ENCODE data around the gene CKS1B. TPM values are rescaled to one million over a fixed set of nuclear protein-coding genes. Genes with fewer than 3 reads are reported as not detected.
"Not testable (repeated sequence)": the region's sequence is repeated elsewhere in the genome, so short reads cannot be mapped to it uniquely, and the experiment has no call there.

CKS1B gene
- total RNA-seq, 2 donors from 2014 or later, result 33.5 to 47.5 TPM

- 93% methylated on average over 3 of the region's 3 CpGs for WGBS
- no peaks in the 10 kb centered on the region for H3K36me3 ChIP-seq
- no peaks in the 10 kb centered on the region for H3K9me3 ChIP-seq
- TF ChIP-seq POLR2A (IDR thresholded peaks at IDR 0.05) (no peak), POLR2AphosphoS5 (IDR thresholded peaks at IDR 0.05) (no peak), CTCF (IDR thresholded peaks at IDR 0.05) (no peak)
- no peak overlapping the region for H3K4me3 ChIP-seq
- intact Hi-C loops (cut with DNase I), result no loop called here
- no peaks in the 10 kb centered on the region for H3K4me1 ChIP-seq (replicated peaks)
- H3K27me3 ChIP-seq (replicated peaks; ENCODE audit: insufficient read depth), result no peaks in the 10 kb centered on the region
- no peak for DNase-seq (ENCODE audit: low spot score)
- no peak overlapping the region for H3K27ac ChIP-seq
Observed at GRCh38 chr1:154978360-154978759, 3.9 kb downstream of the CKS1B start.

GRCh38 chr1:154982341-154982740 lies 7.9 kb downstream of the CKS1B start:
- WGBS, result 62% methylated on average over 6 of the region's 6 CpGs
- Histone ChIP-seq H3K4me3 (peak overlapping the region; percentile 47 to 54), H3K9me3 (no peaks in the 10 kb centered on the region), H3K36me3 (peaks cover 0 to under 1% of the 10 kb centered on the region in 2 donors), H3K27me3 (replicated peaks; ENCODE audit: insufficient read depth) (no peaks in the 10 kb centered on the region), H3K4me1 (replicated peaks) (peaks cover 6% of the 10 kb centered on the region), H3K27ac (peak overlapping the region; percentile 54 to 58)
- DNase-seq (ENCODE audit: low spot score), result no peak
- intact Hi-C loops (cut with DNase I), result no loop called here
- TF ChIP-seq POLR2AphosphoS5 (IDR thresholded peaks at IDR 0.05) (no peak), CTCF (IDR thresholded peaks at IDR 0.05) (no peak), POLR2A (IDR thresholded peaks at IDR 0.05) (no peak)

GRCh38 chr1:154982897-154983648 lies 8.6 kb downstream of the CKS1B start, which contains the start of gene FLAD1:
TSS of gene FLAD1 (plus strand) at chr1:154983344. CDS start at chr1:154983695, 351 bp downstream.
- under 1% methylated on average over 26 of the region's 26 CpGs for WGBS
- H3K27me3 ChIP-seq (replicated peaks; ENCODE audit: insufficient read depth), result no peaks in the 10 kb centered on the region
- intact Hi-C loops (cut with DNase I), result no loop called here
- H3K27ac ChIP-seq, result peak within 1 kb of the TSS; percentile 58 to 72
- H3K4me3 ChIP-seq, result peak within 1 kb of the TSS; percentile 47 to 54
- H3K4me1 ChIP-seq (replicated peaks), result peaks cover 6% of the 10 kb centered on the region
- DNase-seq (ENCODE audit: low spot score), result peak; percentile 99
- H3K9me3 ChIP-seq, result no peaks in the 10 kb centered on the region
- peaks cover 0 to 8% of the 10 kb centered on the region in 2 donors for H3K36me3 ChIP-seq
- TF ChIP-seq POLR2A (IDR thresholded peaks at IDR 0.05), result no peak
- peak; percentile 100 for TF ChIP-seq POLR2AphosphoS5 (IDR thresholded peaks at IDR 0.05)
- peak in 1 of 4 experiments; percentile 26 for TF ChIP-seq CTCF (IDR thresholded peaks at IDR 0.05)

GRCh38 chr1:154983776-154984466 lies 9.4 kb downstream of the CKS1B start:
- 9% methylated on average over 17 of the region's 17 CpGs for WGBS
- intact Hi-C loops (cut with DNase I), result no loop called here

GRCh38 chr1:154986736-154987135 lies 12.3 kb downstream of the CKS1B start:
- H3K4me3 ChIP-seq; DNase-seq (ENCODE audit: low spot score); H3K36me3 ChIP-seq; intact Hi-C loops (cut with DNase I); H3K9me3 ChIP-seq; H3K27me3 ChIP-seq (replicated peaks; ENCODE audit: insufficient read depth); H3K4me1 ChIP-seq (replicated peaks); H3K27ac ChIP-seq: not testable (repeated sequence)
- 93% methylated on average over 4 of the region's 4 CpGs for WGBS

More at GRCh38 chr1:154983776-154984466, 9.4 kb downstream of the CKS1B start:
- Histone ChIP-seq H3K27ac (peak overlapping the region; percentile 47 to 72), H3K4me3 (peak overlapping the region; percentile 47 to 54), H3K36me3 (peaks cover 0 to 8% of the 10 kb centered on the region in 2 donors), H3K9me3 (no peaks in the 10 kb centered on the region), H3K4me1 (replicated peaks) (peaks cover 6% of the 10 kb centered on the region), H3K27me3 (replicated peaks; ENCODE audit: insufficient read depth) (no peaks in the 10 kb centered on the region)
- DNase-seq (ENCODE audit: low spot score), result no peak
- TF ChIP-seq POLR2A (IDR thresholded peaks at IDR 0.05) (no peak), CTCF (IDR thresholded peaks at IDR 0.05) (no peak), POLR2AphosphoS5 (IDR thresholded peaks at IDR 0.05) (no peak)
